Gastroesophageal sphincter (tissue), 3 donors: ENCODE results near the gene USP17L18.
"Not testable (repeated sequence)": the region's sequence is repeated elsewhere in the genome, so short reads cannot be mapped to it uniquely, and the experiment has no call there.

Experiments
- EP300 ChIP-seq: sonication (generic); formaldehyde crosslinking; IDR thresholded peaks from one replicate; pipeline ENCODE4 v1.6.1; 2017; ENCODE audit warnings: antibody characterized with exemption, mild to moderate bottlenecking
- POLR2A ChIP-seq, 2 donors: fragments of 450-650 bp; IDR thresholded peaks; one replicate each; pipeline ENCODE4 v1.6.1; 2017; ENCODE audit warnings: antibody characterized with exemption in 2 of 2, mild to moderate bottlenecking in 2 of 2, moderate library complexity in 1 of 2
- POLR2AphosphoS5 ChIP-seq: sonication (generic); formaldehyde crosslinking; IDR thresholded peaks from one replicate; pipeline ENCODE4 v1.6.1; 2017; ENCODE audit warnings: antibody characterized with exemption
- TF ChIP-seq, protein P1 (sequence below), 4 experiments: fragments of 200-600 bp in 2 of 4; fragments of 450-650 bp in 2 of 4; sonication (generic) in 1 of 4; IDR thresholded peaks; one replicate each; pipeline ENCODE4 v1.5.1; 2017 to 2019; ENCODE audit warnings: antibody characterized with exemption in 4 of 4, mild to moderate bottlenecking in 2 of 4, moderate library complexity in 2 of 4

- TF ChIP-seq POLR2A (IDR thresholded peaks at IDR 0.05); POLR2AphosphoS5; EP300: not testable (repeated sequence)
- TF ChIP-seq, protein P1, sequence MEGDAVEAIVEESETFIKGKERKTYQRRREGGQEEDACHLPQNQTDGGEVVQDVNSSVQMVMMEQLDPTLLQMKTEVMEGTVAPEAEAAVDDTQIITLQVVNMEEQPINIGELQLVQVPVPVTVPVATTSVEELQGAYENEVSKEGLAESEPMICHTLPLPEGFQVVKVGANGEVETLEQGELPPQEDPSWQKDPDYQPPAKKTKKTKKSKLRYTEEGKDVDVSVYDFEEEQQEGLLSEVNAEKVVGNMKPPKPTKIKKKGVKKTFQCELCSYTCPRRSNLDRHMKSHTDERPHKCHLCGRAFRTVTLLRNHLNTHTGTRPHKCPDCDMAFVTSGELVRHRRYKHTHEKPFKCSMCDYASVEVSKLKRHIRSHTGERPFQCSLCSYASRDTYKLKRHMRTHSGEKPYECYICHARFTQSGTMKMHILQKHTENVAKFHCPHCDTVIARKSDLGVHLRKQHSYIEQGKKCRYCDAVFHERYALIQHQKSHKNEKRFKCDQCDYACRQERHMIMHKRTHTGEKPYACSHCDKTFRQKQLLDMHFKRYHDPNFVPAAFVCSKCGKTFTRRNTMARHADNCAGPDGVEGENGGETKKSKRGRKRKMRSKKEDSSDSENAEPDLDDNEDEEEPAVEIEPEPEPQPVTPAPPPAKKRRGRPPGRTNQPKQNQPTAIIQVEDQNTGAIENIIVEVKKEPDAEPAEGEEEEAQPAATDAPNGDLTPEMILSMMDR (IDR thresholded peaks at IDR 0.05) = not testable (repeated sequence)
These were observed 14.3 kb upstream of the USP17L18 start, which contains the start of gene USP17L15 for GRCh38 chr4:9234085-9234484.
